IMR-90 (cell line): ENCODE measurements around the gene EPHX1. TPM values are rescaled to one million over a fixed set of nuclear protein-coding genes. Genes with fewer than 3 reads are reported as not detected.
A peak's percentile ranks its signal among the peaks of the same experiment; 100 is the strongest.

ENCODE experiments used
- ATAC-seq: fragments of 200-7000 bp; cut with Tn5 transposase; 2 replicates; pipeline ENCODE4 v1.9.1; 2020; ENCODE audit warnings: low read depth, mild to moderate bottlenecking, moderate library complexity
- BruUV-seq: library from RNA; stranded (reverse); fragments of 400-500 nt; replicated peaks from 2 replicates; lab custom pipeline; 2021; lab: Mats Ljungman, UMichigan
- CTCF ChIA-PET: fragments of 300-600 bp; formaldehyde crosslinking; extraction: SDS; loops from one replicate; lab custom pipeline; 2021; ENCODE audit warnings: antibody characterized with exemption; lab: Yijun Ruan, JAX
- POLR2A ChIA-PET: fragments of 300-600 bp; sonication (Branson Sonifier 250); formaldehyde crosslinking; loops from one replicate; lab custom pipeline; 2022; ENCODE audit warnings: antibody characterized with exemption; ENCODE audit not compliant: unreplicated experiment; lab: Charles Lee
- DNase-seq: peaks from one replicate; pipeline ENCODE4 v3.0.0; 2013
- H2AFZ ChIP-seq: replicated peaks from 2 replicates; pipeline ENCODE3; 2013; ENCODE audit warnings: low read length, mild to moderate bottlenecking; ENCODE audit not compliant: poor library complexity
- H2AK5ac ChIP-seq: 2 replicates; pipeline ENCODE4 v1.6.1; 2013; ENCODE audit warnings: low read depth, low read length, inconsistent platforms
- H2AK9ac ChIP-seq: replicated peaks from 2 replicates; pipeline ENCODE3; 2013; ENCODE audit warnings: mild to moderate bottlenecking, low read depth, low read length, moderate library complexity; ENCODE audit not compliant: poor library complexity
- H2BK120ac ChIP-seq: 2 replicates; pipeline ENCODE4 v1.6.1; 2013; ENCODE audit warnings: low read depth, low read length, inconsistent platforms
- H2BK15ac ChIP-seq: 3 replicates; pipeline ENCODE4 v1.6.1; 2013; ENCODE audit warnings: low read depth, low read length, inconsistent platforms
- H2BK20ac ChIP-seq: 2 replicates; pipeline ENCODE4 v1.6.1; 2013; ENCODE audit warnings: low read depth, mild to moderate bottlenecking, inconsistent platforms, low read length, moderate library complexity
- H2BK5ac ChIP-seq: 2 replicates; pipeline ENCODE4 v1.6.1; 2013; ENCODE audit warnings: mild to moderate bottlenecking, low read depth, low read length, inconsistent platforms; ENCODE audit not compliant: poor library complexity, severe bottlenecking
- H3K14ac ChIP-seq: replicated peaks from 2 replicates; pipeline ENCODE4 v1.6.1; 2013; ENCODE audit warnings: low read depth, low read length, inconsistent platforms
- H3K18ac ChIP-seq: 2 replicates; pipeline ENCODE4 v1.6.1; 2013; ENCODE audit warnings: low read depth, low read length, control low read depth
- H3K23ac ChIP-seq: 2 replicates; pipeline ENCODE4 v1.6.1; 2013; ENCODE audit warnings: low read depth, low read length, inconsistent platforms
- H3K27ac ChIP-seq: 2 replicates; pipeline ENCODE4 v1.5.1; 2013; ENCODE audit warnings: mild to moderate bottlenecking, control low read depth, low read length; ENCODE audit not compliant: insufficient read depth
- H3K27me3 ChIP-seq: 2 replicates; pipeline ENCODE4 v1.6.1; 2013; ENCODE audit warnings: low read length; ENCODE audit not compliant: control insufficient read depth, insufficient read depth
- H3K36me3 ChIP-seq: 2 replicates; pipeline ENCODE4 v1.6.1; 2013; ENCODE audit warnings: low read length, mixed read lengths; ENCODE audit not compliant: control insufficient read depth, insufficient read depth
- H3K4ac ChIP-seq: 2 replicates; pipeline ENCODE4 v1.6.1; 2013; ENCODE audit warnings: low read depth, low read length, inconsistent platforms
- H3K4me1 ChIP-seq: 2 replicates; pipeline ENCODE4 v1.6.1; 2013; ENCODE audit warnings: low read length, mixed read lengths; ENCODE audit not compliant: control insufficient read depth, insufficient read depth
- H3K4me2 ChIP-seq: 2 replicates; pipeline ENCODE4 v1.6.1; 2013; ENCODE audit warnings: low read depth, mild to moderate bottlenecking, control low read depth, low read length, moderate library complexity
- H3K4me3 ChIP-seq: 2 replicates; pipeline ENCODE4 v1.5.1; 2013; ENCODE audit warnings: low read depth, mild to moderate bottlenecking, control low read depth, low read length, moderate library complexity; ENCODE audit not compliant: insufficient read depth
- H3K56ac ChIP-seq: 2 replicates; pipeline ENCODE4 v1.6.1; 2013; ENCODE audit warnings: low read length, inconsistent platforms; ENCODE audit not compliant: insufficient read depth; ENCODE audit errors: extremely low read depth
- H3K79me1 ChIP-seq, 2 experiments: 2 replicates each; pipeline ENCODE4 v1.6.1; 2013; ENCODE audit warnings: low read length in 2 of 2, inconsistent platforms in 1 of 2, low read depth in 1 of 2
- H3K9ac ChIP-seq: 2 replicates; pipeline ENCODE4 v1.6.1; 2013; ENCODE audit warnings: low read depth, low read length, control low read depth
- H3K9me1 ChIP-seq: 2 replicates; pipeline ENCODE4 v1.6.1; 2013; ENCODE audit warnings: low read length, inconsistent platforms; ENCODE audit not compliant: insufficient read depth
- H3K9me3 ChIP-seq: 2 replicates; pipeline ENCODE4 v1.6.1; 2013; ENCODE audit warnings: low read length; ENCODE audit not compliant: control insufficient read depth, insufficient read depth
- H4K20me1 ChIP-seq: 2 replicates; pipeline ENCODE4 v1.6.1; 2013; ENCODE audit warnings: low read length, inconsistent platforms; ENCODE audit not compliant: insufficient read depth
- H4K5ac ChIP-seq: 2 replicates; pipeline ENCODE4 v1.6.1; 2013; ENCODE audit warnings: mild to moderate bottlenecking, low read depth, low read length, control low read depth
- H4K8ac ChIP-seq, 2 experiments: 2 replicates each; pipeline ENCODE4 v1.6.1; 2013; ENCODE audit warnings: low read depth in 2 of 2, low read length in 2 of 2, control low read depth in 1 of 2, inconsistent platforms in 1 of 2
- H4K91ac ChIP-seq: 2 replicates; pipeline ENCODE4 v1.6.1; 2013; ENCODE audit warnings: low read depth, low read length, inconsistent platforms; ENCODE audit not compliant: insufficient read depth
- MAFK ChIP-seq: IDR thresholded peaks from 2 replicates; pipeline ENCODE4 v1.6.1; 2012; ENCODE audit warnings: low read depth, low read length, improper control_type of control experiment
- NFE2L2 ChIP-seq: fragments of 150-350 bp; IDR thresholded peaks from 2 replicates; pipeline ENCODE4 v1.6.1; 2016; ENCODE audit warnings: low read depth, mild to moderate bottlenecking, low read length
- RAD21 ChIP-seq: IDR thresholded peaks from 2 replicates; pipeline ENCODE4 v1.6.1; 2012; ENCODE audit warnings: low read length, improper control_type of control experiment
- SMC3 ChIP-seq: fragments of 150-350 bp; IDR thresholded peaks from 2 replicates; pipeline ENCODE4 v1.6.1; 2016; ENCODE audit warnings: low read depth, mild to moderate bottlenecking, antibody characterized with exemption, low read length, moderate library complexity
- WGBS, 2 experiments: methylation state at CpG; one replicate each; pipeline versions ENCODE4 v1.1.5 to v1.1.7; 2013; ENCODE audit warnings: missing lambda C conversion rate in 2 of 2; ENCODE audit not compliant: insufficient read length in 1 of 2; ENCODE audit errors: extremely low coverage in 2 of 2; 5-methylcytosine and 5-hydroxymethylcytosine counted together
- dilution Hi-C: fragments of 300-500 bp; cut with HindIII; formaldehyde crosslinking; loops from one replicate; pipeline ENCODE4 v1.14.3; 2018; ENCODE audit warnings: low sequenced_read_pairs; ENCODE audit not compliant: unreplicated experiment
- in situ Hi-C: fragments of 300-500 bp; cut with MboI; formaldehyde crosslinking; loops from 3 replicates; pipeline ENCODE4 v1.14.3; 2019; ENCODE audit warnings: low sequenced_read_pairs, inconsistent platforms, mixed read lengths
- intact Hi-C: fragments of 100-400 bp; cut with micrococcal nuclease; formaldehyde crosslinking; loops from 2 replicates; pipeline ENCODE4 v1.10.0; 2022
- polyA plus RNA-seq, 3 experiments: library from polyadenylated mRNA; depleted of rRNA; stranded (reverse); fragments of >200 nt; gene quantifications; 2 replicates each; pipeline ENCODE4 v1.2.3, GENCODE V29; 2012; ENCODE audit warnings: low replicate concordance in 1 of 3
- total RNA-seq: library from RNA; depleted of rRNA; stranded (reverse); fragments of >200 nt; gene quantifications from 2 replicates; pipeline ENCODE4 v1.2.3, GENCODE V29; 2012
- TF ChIP-seq, protein P1 (sequence below): conservative IDR thresholded peaks from 2 replicates; pipeline ENCODE4 v1.5.1; 2012; ENCODE audit warnings: mild to moderate bottlenecking, low read depth, low read length, improper control_type of control experiment

The EPHX1 gene
- total and polyA plus RNA-seq, 2 of the 4 experiments (the other 2 are of a cell fraction) = 20.3 to 46.3 TPM

DNA sequence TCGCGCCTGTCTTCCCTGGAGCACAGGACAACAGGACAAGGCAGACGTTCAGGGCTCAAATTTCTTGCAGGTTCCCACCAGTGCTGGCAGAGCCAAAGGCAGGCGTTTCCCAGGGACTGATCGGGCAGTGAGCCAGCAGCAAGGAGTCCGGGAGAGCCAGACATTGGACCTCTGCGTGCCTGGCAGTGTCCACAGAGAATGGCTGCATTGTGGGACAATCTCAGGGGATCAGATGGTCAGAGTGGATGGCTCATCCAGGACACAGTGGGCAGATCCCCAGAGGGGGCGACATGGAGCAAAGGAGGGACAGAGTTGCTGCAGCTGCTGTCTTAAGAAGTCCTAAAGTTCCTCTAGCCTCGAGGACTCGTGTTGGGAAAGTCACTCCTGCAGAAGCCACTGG lies 67.7 kb downstream of the EPHX1 start:
- H4K20me1 ChIP-seq = peaks cover 35% of the 10 kb centered on the region
- H2BK20ac ChIP-seq = no peak overlapping the region
- no peak overlapping the region for H3K56ac ChIP-seq
- H3K27me3 ChIP-seq = no peaks in the 10 kb centered on the region
- no peak overlapping the region for H3K4ac ChIP-seq
- peak; percentile 45 for DNase-seq
- H2AK5ac ChIP-seq = peak overlapping the region; percentile 27; the same call in 1 of the 2 replicates
- ATAC-seq = peak; percentile 41
- H4K91ac ChIP-seq = no peak overlapping the region
- TF ChIP-seq MAFK = no peak
- peak; percentile 10; the same call in 1 of the 2 replicates for TF ChIP-seq SMC3
- TF ChIP-seq NFE2L2 = no peak
- peak; percentile 46 for TF ChIP-seq RAD21
- TF ChIP-seq, protein P1, sequence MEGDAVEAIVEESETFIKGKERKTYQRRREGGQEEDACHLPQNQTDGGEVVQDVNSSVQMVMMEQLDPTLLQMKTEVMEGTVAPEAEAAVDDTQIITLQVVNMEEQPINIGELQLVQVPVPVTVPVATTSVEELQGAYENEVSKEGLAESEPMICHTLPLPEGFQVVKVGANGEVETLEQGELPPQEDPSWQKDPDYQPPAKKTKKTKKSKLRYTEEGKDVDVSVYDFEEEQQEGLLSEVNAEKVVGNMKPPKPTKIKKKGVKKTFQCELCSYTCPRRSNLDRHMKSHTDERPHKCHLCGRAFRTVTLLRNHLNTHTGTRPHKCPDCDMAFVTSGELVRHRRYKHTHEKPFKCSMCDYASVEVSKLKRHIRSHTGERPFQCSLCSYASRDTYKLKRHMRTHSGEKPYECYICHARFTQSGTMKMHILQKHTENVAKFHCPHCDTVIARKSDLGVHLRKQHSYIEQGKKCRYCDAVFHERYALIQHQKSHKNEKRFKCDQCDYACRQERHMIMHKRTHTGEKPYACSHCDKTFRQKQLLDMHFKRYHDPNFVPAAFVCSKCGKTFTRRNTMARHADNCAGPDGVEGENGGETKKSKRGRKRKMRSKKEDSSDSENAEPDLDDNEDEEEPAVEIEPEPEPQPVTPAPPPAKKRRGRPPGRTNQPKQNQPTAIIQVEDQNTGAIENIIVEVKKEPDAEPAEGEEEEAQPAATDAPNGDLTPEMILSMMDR = peak; percentile 57
- no peak overlapping the region for H2BK5ac ChIP-seq
- no peak overlapping the region for H3K9ac ChIP-seq
- intact Hi-C loops = no loop called here
- H2AK9ac ChIP-seq = peak overlapping the region; percentile 3
- ChIA-PET POLR2A (no interaction called here), CTCF (interaction anchor here (0.9 kb wide), 1 partner anchor 86 kb away, joined by 3 read pairs; no protein-coding TSS in a partner anchor)
- 66% methylated on average over 9 of the region's 10 CpGs; no CpG with 5 or more reads in 1 of the 2 experiments for WGBS, 2 experiments
- H3K9me1 ChIP-seq = peaks cover 14% of the 10 kb centered on the region
- H3K4me3 ChIP-seq = no peak overlapping the region
- dilution Hi-C loops = no loop called here
- H4K5ac ChIP-seq = no peak overlapping the region
- BruUV-seq = no TSS peak
- no peak overlapping the region for H2BK15ac ChIP-seq
- peaks cover 26% of the 10 kb centered on the region for H3K36me3 ChIP-seq
- H3K9me3 ChIP-seq = no peaks in the 10 kb centered on the region
- H2BK120ac ChIP-seq = no peak overlapping the region
- H3K4me2 ChIP-seq = no peak overlapping the region
- H3K23ac ChIP-seq = no peak overlapping the region
- H3K14ac ChIP-seq = peak overlapping the region; percentile 7; the same call in 1 of the 2 replicates
- H3K79me1 ChIP-seq = peaks cover 21 to 79% of the 10 kb centered on the region in 2 experiments
- H2AFZ ChIP-seq = peak overlapping the region; percentile 48
- H3K4me1 ChIP-seq = peaks cover 9% of the 10 kb centered on the region; the same call in 1 of the 2 replicates
- no peak overlapping the region for H4K8ac ChIP-seq
- no peak overlapping the region for H3K18ac ChIP-seq
- in situ Hi-C loops = no loop called here
- H3K27ac ChIP-seq = no peak overlapping the region
